ENCODE results near the gene ST3GAL3.

GRCh38 chr1:43951021-43951985 lies 244.0 kb downstream of the ST3GAL3 start:
- TF ChIP-seq CTCF (IDR thresholded peaks at IDR 0.05) (no peak), POLR2AphosphoS5 (IDR thresholded peaks at IDR 0.05) (no peak)
